Measurements from ENCODE around the gene CACNA1E. TPM values are rescaled to one million over a fixed set of nuclear protein-coding genes. Genes with fewer than 3 reads are reported as not detected.
"Not testable (repeated sequence)": the region's sequence is repeated elsewhere in the genome, so short reads cannot be mapped to it uniquely, and the experiment has no call there.

Gene CACNA1E
- total RNA-seq, 1 donor from 2014 or later, result not detected

- Mint-ChIP-seq H3K4me3 (ENCODE audit: unreplicated experiment) (no peak overlapping the region), H3K27ac (ENCODE audit: unreplicated experiment) (no peak overlapping the region), H3K4me1 (ENCODE audit: low read depth) (no peaks in the 10 kb centered on the region), H3K9me3 (ENCODE audit: low read depth) (no peaks in the 10 kb centered on the region), H3K27me3 (ENCODE audit: low read depth) (no peaks in the 10 kb centered on the region), H3K36me3 (ENCODE audit: low read depth) (no peaks in the 10 kb centered on the region)
- TF ChIP-seq, protein P1, sequence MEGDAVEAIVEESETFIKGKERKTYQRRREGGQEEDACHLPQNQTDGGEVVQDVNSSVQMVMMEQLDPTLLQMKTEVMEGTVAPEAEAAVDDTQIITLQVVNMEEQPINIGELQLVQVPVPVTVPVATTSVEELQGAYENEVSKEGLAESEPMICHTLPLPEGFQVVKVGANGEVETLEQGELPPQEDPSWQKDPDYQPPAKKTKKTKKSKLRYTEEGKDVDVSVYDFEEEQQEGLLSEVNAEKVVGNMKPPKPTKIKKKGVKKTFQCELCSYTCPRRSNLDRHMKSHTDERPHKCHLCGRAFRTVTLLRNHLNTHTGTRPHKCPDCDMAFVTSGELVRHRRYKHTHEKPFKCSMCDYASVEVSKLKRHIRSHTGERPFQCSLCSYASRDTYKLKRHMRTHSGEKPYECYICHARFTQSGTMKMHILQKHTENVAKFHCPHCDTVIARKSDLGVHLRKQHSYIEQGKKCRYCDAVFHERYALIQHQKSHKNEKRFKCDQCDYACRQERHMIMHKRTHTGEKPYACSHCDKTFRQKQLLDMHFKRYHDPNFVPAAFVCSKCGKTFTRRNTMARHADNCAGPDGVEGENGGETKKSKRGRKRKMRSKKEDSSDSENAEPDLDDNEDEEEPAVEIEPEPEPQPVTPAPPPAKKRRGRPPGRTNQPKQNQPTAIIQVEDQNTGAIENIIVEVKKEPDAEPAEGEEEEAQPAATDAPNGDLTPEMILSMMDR (IDR thresholded peaks at IDR 0.05), result no peak
- DNase-seq (ENCODE audit: low spot score), result no peak
These were observed 333.3 kb downstream of the CACNA1E start for GRCh38 chr1:181816608-181817007.

DNA sequence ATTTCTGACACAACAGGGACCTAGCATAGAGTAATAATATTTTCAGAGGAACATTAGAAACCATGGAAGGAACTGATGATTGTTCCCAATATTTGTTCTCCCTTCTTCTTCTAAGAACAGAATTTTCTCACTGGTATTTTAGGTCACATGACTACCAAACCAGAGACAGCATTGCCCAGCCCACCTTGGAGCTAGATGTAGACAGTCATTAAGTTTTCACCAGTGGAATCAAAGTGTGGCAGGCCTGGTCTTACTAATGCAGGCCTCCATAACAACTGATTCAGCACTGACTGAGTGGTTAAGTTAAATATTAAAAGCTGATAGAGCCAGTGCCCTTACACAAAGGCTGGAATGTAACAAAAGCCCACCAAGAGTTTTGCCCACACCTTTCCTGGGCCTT lies 333.8 kb downstream of the CACNA1E start:
- TF ChIP-seq, protein P1 (IDR thresholded peaks at IDR 0.05), result no peak
- Mint-ChIP-seq H3K27ac (ENCODE audit: unreplicated experiment) (no peak overlapping the region), H3K36me3 (ENCODE audit: low read depth) (no peaks in the 10 kb centered on the region), H3K4me3 (ENCODE audit: unreplicated experiment) (no peak overlapping the region), H3K27me3 (ENCODE audit: low read depth) (no peaks in the 10 kb centered on the region), H3K9me3 (ENCODE audit: low read depth) (no peaks in the 10 kb centered on the region), H3K4me1 (ENCODE audit: low read depth) (no peaks in the 10 kb centered on the region)
- no peak for DNase-seq (ENCODE audit: low spot score)

DNA sequence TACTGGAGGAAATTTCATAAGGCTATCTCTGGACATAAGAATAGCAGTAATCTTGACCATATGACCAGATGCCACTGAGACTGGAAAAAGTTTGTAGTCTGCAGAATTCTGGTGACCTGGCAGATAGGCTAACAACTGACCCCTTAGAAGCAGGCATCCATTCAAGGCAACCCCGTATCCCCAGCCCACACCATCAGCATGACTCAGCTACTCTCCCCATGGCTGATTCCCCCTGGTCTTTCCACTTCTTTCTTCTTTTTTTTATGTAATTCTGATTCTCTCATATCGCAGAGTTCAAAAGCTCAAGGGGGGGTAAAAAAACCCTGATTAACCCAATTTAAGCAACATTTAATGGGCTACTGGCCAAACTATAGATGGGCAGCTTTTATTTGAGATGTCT lies 335.1 kb downstream of the CACNA1E start:
- Mint-ChIP-seq H3K27ac (ENCODE audit: unreplicated experiment) (no peak overlapping the region), H3K36me3 (ENCODE audit: low read depth) (no peaks in the 10 kb centered on the region), H3K9me3 (ENCODE audit: low read depth) (no peaks in the 10 kb centered on the region), H3K4me3 (ENCODE audit: unreplicated experiment) (no peak overlapping the region), H3K4me1 (ENCODE audit: low read depth) (no peaks in the 10 kb centered on the region), H3K27me3 (ENCODE audit: low read depth) (peaks cover 1% of the 10 kb centered on the region)
- no peak for DNase-seq (ENCODE audit: low spot score)
- TF ChIP-seq, protein P1 (IDR thresholded peaks at IDR 0.05), result no peak

DNA sequence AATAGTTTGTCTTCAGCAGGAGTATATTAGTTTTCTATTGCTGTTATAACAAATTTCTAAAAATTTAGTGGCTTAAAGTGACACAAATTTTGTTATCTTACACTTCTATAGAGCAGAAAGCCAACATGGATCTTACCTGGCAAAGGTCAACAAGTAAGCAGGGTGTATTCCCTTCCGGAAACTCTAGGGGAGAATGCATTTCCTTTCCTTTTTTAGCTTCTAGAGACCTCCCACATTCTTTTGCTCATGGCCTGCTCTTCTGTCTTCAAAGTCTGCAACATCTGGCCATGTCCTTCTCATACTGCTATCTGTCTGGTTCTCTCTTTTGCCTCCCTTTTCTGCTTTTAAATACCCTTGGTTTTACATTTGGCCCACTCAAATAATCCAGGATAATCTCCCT lies 335.6 kb downstream of the CACNA1E start:
- Mint-ChIP-seq H3K27me3 (ENCODE audit: low read depth) (peaks cover 2% of the 10 kb centered on the region), H3K4me1 (ENCODE audit: low read depth) (no peaks in the 10 kb centered on the region), H3K27ac (ENCODE audit: unreplicated experiment) (no peak overlapping the region), H3K36me3 (ENCODE audit: low read depth) (no peaks in the 10 kb centered on the region), H3K4me3 (ENCODE audit: unreplicated experiment) (no peak overlapping the region), H3K9me3 (ENCODE audit: low read depth) (no peaks in the 10 kb centered on the region)
- TF ChIP-seq, protein P1 (IDR thresholded peaks at IDR 0.05), result no peak
- no peak for DNase-seq (ENCODE audit: low spot score)

DNA sequence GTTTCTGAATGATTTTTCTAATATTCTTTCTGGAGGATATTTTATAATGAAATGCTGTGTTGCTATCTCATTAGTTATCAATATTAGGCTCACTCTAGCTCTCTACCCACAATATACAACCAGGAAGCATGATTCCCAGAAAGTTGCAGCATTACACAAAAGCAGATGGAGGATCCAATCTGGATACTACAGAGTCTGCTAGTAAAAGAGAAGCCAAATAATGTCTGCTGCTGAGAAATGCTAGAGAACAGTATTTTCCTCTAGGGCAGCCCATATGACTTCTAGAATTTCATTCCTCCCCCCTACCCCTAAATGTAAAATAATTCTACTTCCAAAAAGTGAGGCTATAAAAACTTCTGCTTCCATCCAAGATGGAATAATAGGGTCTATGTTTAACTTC lies 338.4 kb downstream of the CACNA1E start:
- H3K27ac Mint-ChIP-seq (ENCODE audit: unreplicated experiment), result no peak overlapping the region
- TF ChIP-seq, protein P1 (IDR thresholded peaks at IDR 0.05), result no peak
- no peak overlapping the region for H3K4me3 Mint-ChIP-seq (ENCODE audit: unreplicated experiment)
- no peaks in the 10 kb centered on the region for H3K4me1 Mint-ChIP-seq (ENCODE audit: low read depth)
- no peaks in the 10 kb centered on the region for H3K36me3 Mint-ChIP-seq (ENCODE audit: low read depth)
- no peak for DNase-seq (ENCODE audit: low spot score)
- peaks cover 3% of the 10 kb centered on the region for H3K9me3 Mint-ChIP-seq (ENCODE audit: low read depth)
- peaks cover 2% of the 10 kb centered on the region for H3K27me3 Mint-ChIP-seq (ENCODE audit: low read depth)

DNA sequence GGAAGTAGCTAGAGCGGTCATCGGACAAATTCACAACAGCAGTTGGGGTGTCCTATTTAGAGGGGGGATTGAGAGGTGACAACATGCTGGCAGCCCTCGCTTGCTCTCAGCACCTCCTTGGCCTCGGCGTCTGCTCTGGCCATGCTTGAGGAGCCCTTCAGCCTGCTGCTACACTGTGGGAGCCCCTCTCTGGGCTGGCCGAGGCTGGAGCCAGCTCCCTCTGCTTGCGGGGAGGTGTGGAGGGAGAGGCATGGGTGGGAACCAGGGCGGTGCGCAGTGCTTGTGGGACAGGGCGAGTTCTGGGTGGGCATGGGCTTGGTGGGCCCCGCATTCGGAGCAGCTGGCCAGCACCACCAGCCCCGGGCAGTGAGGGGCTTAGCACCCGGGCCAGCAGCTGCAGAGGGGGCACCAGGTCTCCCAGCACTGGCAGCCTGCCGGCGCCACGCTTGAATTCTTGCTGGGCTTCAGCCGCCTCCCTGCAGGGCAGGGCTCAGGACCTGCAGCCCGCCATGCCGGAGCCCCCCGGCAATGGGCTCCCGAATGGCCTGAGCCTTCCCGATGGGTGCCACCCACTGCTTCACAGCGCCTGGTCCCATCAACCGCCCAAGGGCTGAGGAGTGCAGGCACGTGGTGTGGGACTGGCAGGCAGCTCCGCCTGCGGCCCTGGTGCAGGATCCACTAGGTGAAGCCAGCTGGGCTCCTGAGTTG lies 349.0 kb downstream of the CACNA1E start:
- not testable (repeated sequence) for H3K36me3 Mint-ChIP-seq (ENCODE audit: low read depth); H3K4me3 Mint-ChIP-seq (ENCODE audit: unreplicated experiment); H3K27ac Mint-ChIP-seq (ENCODE audit: unreplicated experiment); H3K4me1 Mint-ChIP-seq (ENCODE audit: low read depth); H3K27me3 Mint-ChIP-seq (ENCODE audit: low read depth)
- peaks cover 51% of the 10 kb centered on the region for H3K9me3 Mint-ChIP-seq (ENCODE audit: low read depth)
- DNase-seq (ENCODE audit: low spot score), result peak; percentile 93
